Stimulated activated CD4-positive, alpha-beta T cell treated with anti-CD3 and anti-CD28 coated beads, Interleukin-1b, Interleukin-23, amount 100 ng/mL, for 24 hours (primary cell): ENCODE results near the gene CEP95.
"Not testable (repeated sequence)": the region's sequence is repeated elsewhere in the genome, so short reads cannot be mapped to it uniquely, and the experiment has no call there.

Experiments
- DNase-seq, 4 experiments: peaks; one replicate each; pipeline ENCODE4 v3.0.0-alpha.2; 2020; ENCODE audit warnings: low read depth in 4 of 4, low spot score in 1 of 4

The CEP95 gene

DNA sequence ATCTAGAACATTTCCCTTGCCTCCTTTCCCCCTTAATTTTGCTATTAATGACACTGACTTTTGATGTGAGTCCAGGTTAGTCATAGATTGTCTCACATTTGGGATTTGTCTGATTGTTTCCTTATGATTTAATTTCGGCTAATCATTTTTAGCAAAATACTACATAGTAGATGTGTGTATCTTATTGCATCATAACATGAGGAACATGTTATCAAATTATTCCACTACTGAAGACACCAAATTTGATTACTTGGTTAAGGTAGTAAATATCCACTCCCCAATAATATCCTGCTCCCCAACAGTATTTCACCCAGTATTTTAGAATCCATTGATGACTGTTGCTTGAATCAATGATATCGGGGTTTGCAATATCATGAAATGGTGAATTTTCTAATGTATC, 12.7 kb upstream of the CEP95 start:
- no peak for DNase-seq

DNA sequence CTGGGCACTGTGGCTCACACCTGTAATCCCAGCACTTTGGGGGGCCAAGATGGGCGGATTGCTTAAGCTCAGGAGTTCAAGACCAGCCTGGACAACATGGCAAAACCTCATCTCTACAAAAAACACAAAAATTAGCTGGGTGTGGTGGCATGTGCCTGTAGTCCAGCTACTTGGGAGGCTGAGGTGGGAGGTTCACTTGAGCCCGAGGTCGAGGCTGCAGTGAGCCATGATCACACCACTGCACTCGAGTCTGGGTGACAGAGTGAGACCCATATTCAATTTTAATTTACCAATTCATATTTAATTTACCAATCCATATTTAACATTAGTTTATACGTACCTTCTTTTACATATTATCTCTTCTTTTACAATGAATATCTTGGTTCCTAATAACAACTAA, 11.5 kb upstream of the CEP95 start:
- DNase-seq, result not testable (repeated sequence)

DNA sequence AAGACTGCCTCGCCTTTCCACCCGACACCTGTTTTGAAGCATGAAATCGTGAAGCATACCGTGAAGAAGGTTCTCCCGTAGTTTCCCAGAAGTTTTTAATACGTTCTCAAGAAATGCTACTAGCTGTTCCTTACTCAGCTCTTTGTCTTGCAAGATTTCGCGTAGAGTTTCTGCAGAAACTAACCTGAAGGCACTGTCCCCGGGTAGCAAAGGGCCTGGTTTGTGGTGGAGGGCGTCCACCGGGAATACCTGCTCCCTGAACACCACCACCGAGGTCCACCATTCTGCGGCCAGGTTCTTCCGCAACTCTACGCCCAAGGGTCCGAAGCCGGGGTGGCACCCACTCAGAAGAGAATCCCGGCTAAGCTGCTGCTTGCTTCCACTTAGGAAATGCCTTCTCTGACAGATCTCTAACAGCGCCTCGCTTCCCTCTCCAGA, 10.4 kb upstream of the CEP95 start:
- DNase-seq, result no peak

DNA sequence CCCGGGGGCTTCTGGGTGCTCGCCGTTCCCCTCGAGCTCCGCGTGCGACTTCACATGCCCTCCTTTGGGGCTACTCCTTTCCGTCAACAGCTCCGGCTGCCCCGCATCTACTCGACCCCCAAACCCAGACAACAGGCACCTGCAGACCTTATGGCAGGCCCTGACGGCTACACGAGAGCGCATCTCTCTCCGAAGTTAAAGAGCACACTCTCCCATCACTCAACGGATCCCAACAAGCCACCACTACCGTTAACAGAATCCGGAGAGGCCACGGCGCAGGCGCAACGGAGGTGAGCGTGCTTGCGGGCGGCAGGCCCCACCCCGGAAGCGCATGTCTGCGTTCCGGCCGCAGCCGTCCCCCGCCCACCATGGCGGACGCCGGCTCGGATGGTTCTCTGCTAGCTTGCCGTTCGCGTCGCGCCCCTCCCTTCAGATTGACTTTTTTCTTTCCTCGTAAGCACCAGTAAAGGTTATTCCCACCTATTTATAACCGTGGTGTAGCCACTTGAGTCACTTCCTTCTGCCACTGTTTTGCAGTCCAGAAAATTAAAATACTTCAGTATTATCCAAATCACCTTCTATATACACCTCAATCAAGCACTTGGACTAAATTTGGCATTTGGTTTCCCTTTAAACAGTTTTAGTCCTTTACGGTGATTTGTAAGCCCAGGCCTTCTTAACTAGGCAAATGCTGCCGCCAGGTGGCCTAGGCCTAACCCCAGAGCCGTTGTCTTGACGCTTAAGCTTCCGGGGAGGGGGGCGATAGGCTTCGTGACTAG, 9.8 kb upstream of the CEP95 start, which contains the start of gene POLG2:
TSS of gene POLG2 (minus strand) at position 269 of the 779 bp plus-strand sequence. CDS start at position 183, 86 bp downstream.
- DNase-seq, result peak; percentile 84 to 94 (median 92)

DNA sequence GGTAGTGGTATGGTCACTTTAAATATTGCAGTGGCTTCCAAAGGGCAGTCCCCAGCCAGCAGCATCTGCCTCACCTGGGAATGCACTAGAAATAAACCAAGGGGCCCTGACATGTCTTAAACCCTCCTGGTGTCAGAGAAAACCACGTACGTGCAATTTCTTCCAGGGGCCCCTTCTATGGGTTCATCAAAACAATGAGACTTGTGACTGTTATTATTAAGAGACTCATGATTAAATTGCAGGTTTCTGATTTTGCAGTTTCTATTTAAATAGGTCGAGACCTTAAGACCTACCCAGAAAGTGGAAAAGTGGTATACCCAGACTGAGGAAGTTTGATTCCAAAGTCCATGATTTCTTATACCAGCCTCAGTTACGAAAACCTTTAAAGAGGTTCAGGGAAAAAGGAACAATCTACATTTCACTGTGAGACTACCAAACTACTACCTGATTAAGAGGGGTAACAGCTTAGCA, 9.2 kb upstream of the CEP95 start:
- peak in 1 of 4 experiments; percentile 12 for DNase-seq

DNA sequence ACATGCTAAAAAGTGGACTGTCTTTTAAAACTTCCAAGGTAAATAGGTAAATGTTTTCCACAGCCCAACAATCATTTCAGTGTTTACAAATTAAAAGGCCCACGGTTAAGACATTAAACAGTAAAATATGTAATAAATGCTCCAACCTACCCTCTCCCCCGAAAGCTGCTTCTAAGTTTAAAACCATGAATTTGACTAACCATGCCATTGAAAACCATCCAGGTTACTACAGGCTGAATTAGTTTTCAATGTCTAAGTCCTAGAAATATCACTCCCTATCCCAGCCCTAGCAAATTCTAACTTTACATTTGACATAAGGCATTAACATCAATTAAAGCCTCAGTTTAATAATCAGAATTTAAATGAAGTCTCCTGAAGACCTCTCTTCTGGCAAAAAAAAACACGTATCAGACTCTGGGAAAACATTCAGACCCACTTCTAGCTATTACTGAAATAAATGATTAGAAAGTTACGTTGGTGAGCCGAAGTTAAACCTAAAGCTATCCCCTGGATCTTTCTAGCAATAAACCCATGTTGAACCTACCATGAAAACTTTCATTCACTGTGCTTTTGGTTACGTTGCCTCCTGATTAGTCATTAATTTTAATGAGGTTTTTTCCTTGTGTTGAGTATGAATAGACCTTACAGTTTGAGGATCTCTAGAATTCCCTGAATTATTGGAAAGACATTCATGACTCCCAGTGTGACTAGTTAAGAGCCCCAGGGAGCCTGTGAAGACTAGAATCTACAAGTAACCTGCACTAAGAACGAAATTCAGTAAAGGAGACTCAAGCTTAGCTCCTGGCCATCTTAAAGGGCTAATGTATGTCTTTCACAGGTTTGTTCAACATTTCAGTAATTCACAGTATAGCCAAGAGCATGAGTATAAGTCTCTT, 8.2 kb upstream of the CEP95 start:
- no peak for DNase-seq

DNA sequence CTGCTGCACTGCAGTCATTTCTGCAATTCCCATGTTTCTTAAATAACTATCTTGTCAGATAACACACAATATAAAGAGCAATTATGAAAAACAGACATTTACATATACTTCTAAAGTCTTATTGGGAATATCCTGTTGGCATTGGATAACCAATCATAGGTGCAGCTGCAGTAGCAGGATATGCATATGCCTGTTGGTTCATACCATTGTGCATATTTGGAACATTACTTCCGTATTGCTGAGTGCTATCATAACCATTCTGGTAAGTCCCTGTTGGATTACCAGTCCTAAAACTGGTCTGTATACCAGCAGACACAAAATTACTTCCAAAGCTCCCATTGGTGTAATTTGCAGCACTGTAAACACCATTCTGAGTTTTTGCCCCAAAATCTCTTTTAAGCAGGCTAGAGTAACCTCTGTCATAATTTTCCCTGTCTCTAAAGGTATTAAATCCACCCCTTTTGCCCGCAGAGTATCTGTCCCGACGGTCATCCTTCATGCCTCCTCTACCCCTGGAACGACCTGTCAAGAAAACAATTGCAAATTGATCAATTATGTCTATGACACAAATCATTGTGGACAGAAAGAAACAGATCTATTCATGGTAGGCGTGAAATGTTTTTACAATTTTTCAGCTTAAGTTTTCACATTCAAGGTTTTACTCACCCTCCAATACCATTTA, 6.8 kb upstream of the CEP95 start:
- no peak for DNase-seq

DNA sequence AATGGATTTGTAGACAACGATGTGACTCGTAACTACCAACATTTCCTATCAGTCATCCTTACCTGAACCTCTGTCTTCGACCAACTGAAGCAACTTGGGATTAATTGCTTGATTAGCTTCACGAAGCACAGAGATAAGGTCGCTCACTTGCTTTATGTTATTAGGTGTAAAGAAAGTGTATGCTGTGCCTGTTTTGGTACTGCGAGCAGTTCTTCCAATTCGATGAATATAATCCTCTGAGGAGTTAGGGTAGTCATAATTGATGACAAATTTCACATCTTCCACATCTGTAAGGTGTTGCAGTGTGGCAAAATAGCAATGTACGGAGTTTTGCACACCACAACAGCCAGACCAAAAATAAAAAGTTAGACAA, 6.3 kb upstream of the CEP95 start:
- DNase-seq, result no peak

DNA sequence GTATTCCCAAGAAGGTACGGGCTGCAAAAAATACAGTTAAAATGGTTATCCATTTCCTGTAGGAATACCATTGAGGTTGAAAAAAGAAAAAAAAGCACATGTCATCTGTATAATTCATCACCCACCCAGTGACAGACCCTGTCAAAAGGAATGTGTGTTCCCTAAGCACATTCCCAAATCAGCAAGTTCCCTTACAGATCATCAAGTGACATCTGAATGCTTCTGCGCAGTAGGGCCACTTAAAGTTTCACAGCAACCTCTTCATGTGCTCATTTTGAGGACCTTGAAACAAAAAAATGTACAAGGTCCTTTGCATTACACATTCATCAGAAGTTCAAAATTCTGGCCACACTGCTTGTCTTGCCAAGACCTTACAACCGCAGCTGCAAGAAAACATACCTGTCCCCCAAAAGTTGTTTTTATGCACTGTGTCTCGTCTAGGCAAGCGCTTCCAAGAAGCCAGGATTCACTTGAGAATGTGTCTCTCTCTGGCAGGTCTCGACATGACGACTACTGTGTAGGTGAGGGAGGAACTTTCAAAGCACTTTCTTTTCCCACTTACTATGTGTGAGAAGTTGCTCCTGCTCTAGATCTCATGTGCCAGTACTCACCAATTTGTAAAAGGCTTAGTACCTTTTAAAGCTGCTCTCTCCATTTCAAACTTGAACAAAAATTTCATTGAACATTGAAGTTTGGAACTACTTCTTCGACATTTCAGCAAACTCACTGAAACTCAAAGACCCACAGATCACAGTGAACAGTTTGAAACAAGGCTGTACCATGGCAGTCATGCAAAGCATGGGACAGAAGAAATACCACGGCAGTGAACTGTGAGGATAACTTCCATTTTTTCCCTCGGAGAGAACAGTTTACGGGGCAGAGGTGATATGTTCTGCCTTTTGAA, 5.7 kb upstream of the CEP95 start:
- no peak for DNase-seq

DNA sequence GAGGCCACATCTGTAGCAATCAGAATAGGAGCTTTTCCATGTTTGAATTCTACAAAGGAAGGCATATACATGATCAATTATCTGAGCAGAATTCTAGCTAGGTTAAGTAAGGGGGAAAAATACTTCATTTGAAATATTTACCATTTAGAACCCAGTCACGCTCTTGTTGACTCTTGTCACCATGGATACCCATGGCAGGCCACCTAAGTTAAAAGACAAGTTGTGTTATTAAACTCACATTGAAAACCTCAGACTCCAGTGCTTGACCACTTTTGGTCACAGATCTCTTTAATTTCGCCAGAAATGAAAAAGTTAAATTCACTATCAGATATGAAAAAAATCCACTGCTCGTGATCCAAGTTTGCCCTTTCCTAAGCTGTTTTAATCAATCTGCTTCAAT, 4.8 kb upstream of the CEP95 start:
- DNase-seq, result no peak

DNA sequence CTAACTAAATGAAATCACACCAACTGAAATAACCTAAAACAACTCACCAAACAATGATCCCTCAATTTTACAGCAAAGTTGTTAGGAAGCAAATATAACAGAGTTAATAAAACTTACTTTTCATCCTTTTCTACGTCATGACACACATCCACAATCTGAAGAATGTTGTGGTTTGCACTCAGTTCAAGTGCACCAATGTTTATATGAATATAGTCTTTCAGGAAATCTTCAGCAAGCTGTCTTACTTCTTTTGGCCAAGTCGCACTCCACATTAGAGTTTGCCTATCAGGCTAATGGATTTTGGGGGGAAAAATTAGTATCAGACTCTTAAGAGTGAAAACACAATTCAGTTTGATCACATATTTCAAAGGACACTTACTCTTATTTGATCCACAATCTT, 4.0 kb upstream of the CEP95 start:
- DNase-seq, result no peak

DNA sequence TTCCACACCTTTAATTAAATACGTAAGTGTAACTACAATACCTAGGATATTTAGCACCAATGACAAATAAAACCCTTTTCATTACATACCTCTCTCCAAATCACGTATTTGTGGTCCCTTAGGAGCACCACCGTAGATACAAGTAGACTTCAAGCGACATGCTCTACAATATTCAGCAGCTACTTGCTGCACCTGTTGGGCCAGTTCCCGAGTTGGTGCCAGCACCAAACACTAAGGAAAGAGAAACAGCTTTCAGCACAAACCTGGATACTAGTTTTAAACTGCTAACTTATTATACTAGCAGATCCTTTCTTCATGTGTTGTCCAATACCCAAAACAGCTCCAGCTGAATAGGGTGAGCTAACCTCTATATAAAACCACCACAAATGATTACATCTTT, 3.4 kb upstream of the CEP95 start:
- DNase-seq, result no peak

DNA sequence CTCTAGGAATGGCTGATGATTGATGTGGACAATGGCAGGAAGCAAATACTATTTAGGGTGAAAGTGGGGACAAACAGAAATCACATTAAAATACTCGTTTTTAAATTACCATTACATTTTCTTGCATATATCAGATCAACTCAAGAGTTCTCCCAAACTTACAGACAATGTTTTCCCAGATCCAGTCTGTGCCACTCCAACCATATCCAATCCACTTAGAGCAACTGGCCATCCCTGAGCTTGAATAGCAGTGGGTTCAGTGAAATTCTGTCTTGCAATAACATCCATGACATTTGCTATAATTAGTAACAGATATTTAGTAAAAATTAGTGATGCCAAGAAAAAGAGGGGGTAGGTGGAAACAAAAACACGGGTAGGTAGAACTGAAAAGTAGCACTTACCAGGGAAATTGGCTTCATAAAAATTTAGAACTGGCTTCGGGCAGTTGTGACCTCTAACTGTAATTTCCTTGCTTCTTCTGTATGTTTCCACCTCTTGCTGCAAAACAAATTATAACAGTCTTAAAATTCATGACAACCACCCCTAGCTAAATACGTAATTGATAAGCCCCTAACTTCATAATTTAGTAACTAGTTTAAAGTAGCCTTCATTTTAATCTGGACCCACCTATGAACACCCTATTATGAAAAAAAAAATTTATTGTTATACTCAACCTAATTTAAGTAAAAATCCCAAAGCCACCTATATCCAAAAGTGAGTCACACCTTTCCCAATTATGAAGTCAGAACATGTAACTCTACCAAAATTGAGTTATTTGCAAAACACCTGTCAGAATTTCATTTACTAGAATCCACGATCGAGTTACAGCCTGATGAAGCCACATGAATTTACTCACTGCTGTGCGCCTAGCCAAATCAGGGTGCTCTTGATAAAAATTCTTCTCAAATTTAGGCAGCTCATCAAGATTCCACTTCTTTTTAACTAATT, 2.7 kb upstream of the CEP95 start:
- DNase-seq, result no peak

DNA sequence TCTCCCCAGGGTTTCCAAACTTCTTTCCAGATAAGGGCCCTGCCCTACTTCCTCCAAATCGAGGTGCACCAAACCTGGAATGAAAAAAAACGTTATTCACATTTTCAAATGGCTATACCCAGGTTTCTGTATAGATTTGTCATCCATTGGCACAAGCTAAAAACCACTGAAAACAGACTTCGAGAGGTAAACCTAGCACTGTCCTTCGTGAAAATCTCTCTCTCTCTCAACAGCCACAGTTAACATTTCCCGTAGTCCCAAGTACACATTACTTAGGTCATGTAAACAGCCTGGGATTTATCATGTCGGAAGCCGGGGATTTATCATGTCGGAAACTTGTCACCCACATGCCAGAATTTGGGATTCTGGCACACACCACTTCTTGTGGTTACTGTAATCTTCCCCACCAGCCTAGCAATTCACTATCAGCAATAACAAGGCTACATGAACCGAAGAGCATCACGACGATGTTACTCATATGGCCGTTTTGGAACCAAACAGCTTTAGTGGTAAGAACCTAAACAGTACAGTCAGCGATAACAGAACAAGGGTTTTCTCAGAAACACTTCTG, 1.9 kb upstream of the CEP95 start:
- no peak for DNase-seq

DNA sequence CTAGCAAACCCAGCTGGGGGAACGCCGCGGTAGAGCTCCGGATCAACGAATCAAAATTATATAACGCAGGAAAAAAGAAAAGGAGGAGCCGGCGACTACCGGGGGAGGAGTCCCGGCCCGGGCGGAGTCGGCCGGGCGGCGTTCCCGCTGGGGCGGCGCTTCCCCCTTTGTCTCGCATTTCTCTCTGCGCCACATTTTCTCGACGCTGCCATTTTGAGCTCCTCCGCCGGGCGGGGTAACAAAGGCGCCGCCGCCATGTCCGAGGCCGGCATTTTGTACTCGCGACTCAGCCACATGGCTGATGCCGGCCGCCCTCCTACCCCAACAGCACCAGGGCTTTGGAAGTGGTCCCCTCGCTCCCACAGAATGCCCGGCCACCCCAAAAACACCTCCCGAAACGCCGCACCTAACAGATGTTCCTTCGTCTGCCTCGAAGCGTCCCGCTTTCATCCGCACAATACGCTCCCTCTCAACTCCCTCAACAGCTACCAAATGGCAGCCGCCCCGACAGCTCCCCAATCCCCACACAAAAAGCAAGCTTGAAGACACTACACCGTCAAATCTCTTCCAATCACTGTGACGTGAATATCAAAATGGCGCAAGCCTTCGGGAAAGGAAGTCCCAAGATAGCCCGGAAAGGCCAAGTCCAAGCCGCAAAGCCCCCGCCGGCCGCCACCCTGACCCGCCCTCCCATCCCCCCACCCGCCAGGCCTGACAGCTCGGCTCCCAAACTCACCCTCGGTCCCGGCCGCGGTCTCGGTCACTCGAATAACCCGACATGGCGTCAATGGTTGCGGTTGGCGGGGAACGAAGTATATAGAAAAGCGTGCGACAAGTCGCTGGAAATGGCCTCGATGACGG, 1.2 kb upstream of the CEP95 start:
- DNase-seq, result peak; percentile 56 to 78 (median 64)

DNA sequence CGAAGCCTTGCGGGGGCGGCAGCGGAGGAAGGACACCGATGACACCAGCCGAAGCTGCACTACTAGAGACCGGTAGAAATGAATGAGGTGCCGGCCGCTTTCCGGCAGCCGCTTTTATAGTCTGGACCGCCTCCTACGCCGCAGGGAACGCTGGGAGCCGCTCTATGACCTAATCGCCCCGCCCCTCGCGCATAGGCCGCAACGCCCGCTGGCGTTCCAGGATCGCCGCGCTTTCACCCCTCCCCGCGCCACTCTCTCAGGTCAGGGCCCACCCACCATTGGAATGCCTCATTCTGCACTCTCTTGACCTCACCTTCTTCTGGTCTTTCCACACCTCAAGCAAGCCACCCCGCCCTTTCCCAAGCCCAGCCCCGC, 589 bp upstream of the CEP95 start, which contains the start of gene DDX5:
TSS of gene DDX5 (minus strand) at position 89 of the 375 bp plus-strand sequence. CDS start 170 bp downstream, outside the sequence.
- peak; percentile 95 to 97 (median 96) for DNase-seq

DNA sequence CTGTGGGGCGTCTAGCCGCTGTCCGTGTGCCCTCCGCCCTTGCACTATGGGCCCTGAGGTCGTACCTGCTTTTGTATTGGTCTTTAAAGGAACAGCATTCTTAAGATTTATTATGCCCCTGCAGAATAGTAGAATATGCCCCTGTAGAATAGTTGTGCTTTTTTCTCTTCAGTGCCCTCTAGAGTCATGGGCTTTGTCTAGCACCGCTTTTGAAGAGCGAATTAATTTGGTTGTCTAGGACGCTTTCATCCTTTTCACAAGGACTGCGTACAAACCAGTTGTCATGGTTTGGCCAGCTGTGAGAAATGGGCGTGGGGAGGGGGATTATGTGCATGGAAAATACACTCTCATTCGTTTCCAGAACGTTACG, 621 bp downstream of the CEP95 start:
- DNase-seq, result peak in 1 of 4 experiments; percentile 18

DNA sequence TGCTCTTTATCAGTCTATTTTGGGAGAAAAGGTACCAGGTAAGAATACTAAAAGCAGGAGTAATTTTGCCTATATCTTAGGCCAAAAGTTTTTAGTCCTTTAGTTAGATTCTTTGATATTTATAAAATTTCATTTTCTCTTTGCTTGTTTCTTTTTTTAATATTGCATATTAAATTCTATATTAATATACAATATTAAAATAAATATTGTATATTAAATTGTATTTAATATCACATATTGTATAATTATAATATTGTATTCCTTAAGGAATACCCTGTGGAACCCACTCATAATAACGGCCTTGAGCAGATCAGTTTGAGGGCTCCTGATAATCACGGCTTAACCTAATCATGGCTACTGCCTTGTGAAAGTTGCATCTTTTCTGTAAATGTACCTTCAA, 1.9 kb downstream of the CEP95 start:
- DNase-seq, result no peak
